GM21576 (cell line): ENCODE results near the gene SFXN3.

Source experiments
- ATAC-seq: cut with Tn5 transposase; IDR thresholded peaks from one replicate; pipeline ENCODE4 v1.9.1; 2021; ENCODE audit warnings: mild to moderate bottlenecking, moderate library complexity; ENCODE audit not compliant: unreplicated experiment

Gene SFXN3

GRCh38 chr10:101072923-101073322, 41.9 kb downstream of the SFXN3 start:
- ATAC-seq = no peak

- no peak for ATAC-seq
These were observed 42.6 kb downstream of the SFXN3 start for GRCh38 chr10:101073631-101074030.

- no peak for ATAC-seq
These were observed 44.7 kb downstream of the SFXN3 start for GRCh38 chr10:101075775-101076174.

- no peak for ATAC-seq
These were observed 45.6 kb downstream of the SFXN3 start for GRCh38 chr10:101076630-101077029.

GRCh38 chr10:101079874-101080273, 48.8 kb downstream of the SFXN3 start:
- no peak for ATAC-seq

GRCh38 chr10:101080933-101081931, 50.2 kb downstream of the SFXN3 start:
- no peak for ATAC-seq

- no peak for ATAC-seq
These were observed 54.8 kb downstream of the SFXN3 start for GRCh38 chr10:101085846-101086245.

GRCh38 chr10:101087376-101087775, 56.3 kb downstream of the SFXN3 start:
- no peak for ATAC-seq

GRCh38 chr10:101087965-101088364, 56.9 kb downstream of the SFXN3 start:
- ATAC-seq = no peak

- ATAC-seq = no peak
These were observed 58.7 kb downstream of the SFXN3 start for GRCh38 chr10:101089520-101090299.

GRCh38 chr10:101090597-101090996, 59.6 kb downstream of the SFXN3 start:
- no peak for ATAC-seq
